NCI-H2107 (cell line): Measurements from ENCODE around the gene MAPK8IP3.

Experiments used
- DNase-seq: peaks from one replicate; lab custom pipeline; 2025; lab: John Stamatoyannopoulos, UW

MAPK8IP3 gene

DNA sequence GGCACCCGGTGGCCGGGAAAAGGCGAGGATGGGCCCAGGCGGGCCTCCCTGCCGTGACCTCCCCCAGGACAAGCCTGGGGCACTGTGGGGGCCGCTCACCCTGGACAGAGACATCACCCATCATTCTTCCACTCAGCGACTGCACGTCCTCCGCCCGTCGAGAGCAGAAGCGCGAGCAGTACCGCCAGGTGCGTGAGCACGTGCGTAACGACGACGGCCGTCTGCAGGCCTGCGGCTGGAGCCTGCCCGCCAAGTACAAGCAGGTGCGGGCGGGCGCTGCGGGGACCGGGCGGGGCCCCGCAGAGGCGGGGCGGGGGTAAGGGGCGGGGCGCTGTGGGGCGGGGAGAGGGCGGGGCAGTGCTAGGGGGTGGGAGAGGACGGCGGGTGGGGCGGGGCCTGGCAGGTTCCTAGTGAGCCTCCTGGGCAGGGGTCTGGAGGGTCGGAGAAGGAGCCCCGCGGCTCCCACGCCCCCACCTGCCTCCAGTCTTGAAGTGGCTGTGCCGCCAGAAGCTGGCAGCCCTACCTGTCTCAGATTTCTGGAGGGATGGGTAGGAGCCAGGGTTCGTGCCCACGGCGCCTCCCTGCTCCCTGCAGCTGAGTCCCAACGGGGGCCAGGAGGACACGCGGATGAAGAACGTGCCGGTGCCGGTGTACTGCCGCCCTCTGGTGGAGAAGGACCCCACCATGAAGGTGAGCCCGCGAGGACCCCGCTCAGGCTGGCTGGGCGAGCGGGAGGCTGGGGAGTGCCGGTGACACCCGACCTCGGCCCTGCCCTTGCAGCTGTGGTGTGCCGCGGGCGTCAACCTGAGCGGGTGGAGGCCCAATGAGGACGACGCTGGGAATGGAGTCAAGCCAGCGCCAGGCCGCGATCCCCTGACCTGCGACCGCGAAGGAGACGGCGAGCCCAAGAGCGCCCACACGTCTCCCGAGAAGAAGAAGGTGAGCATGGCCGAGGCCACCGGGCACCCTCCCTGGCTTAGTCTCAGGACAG is 57.8 kb downstream of the MAPK8IP3 start:
- no peak for DNase-seq

DNA sequence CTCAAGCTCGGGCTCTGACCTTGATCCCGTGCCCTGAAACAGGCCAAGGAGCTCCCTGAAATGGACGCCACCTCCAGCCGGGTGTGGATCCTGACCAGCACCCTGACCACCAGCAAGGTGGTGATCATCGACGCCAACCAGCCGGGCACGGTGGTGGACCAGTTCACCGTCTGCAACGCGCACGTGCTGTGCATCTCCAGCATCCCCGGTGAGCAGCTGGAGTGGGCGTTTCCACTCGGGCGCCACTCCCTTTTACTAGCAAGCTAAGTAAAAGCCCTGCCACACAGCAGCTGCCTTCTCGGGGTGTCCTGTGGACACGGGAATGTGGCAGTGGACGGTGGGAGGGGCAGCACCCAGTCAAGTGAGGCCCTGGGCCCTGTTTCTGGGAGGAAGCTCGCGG is 59.0 kb downstream of the MAPK8IP3 start:
- DNase-seq: no peak

DNA sequence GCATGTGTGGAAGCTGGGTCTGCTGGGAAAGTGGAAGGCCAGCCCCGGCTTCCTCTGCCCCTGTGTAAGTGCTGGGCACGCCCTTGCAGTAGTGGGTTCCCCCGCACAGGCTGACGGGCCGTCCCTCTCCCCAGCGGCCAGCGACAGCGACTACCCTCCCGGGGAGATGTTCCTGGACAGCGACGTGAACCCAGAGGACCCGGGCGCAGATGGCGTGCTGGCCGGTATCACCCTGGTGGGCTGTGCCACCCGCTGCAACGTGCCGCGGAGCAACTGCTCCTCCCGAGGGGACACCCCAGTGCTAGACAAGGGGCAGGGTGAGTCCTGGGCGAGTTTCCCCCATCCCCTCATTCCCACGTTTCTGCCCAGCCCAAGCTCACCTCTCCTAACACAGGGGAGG is 59.8 kb downstream of the MAPK8IP3 start:
- DNase-seq: no peak

DNA sequence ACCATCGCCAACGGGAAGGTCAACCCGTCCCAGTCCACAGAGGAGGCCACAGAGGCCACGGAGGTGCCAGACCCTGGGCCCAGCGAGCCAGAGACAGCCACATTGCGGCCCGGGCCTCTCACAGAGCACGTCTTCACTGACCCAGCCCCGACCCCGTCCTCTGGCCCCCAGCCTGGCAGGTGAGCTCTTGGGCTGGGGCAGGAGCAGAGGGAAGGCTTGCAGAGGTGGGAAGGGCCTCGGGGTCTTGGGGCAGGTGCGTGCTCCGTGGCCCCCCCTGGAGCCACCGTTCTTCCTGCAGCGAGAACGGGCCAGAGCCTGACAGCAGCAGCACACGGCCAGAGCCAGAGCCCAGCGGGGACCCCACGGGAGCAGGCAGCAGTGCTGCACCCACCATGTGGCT is 60.2 kb downstream of the MAPK8IP3 start:
- no peak for DNase-seq

DNA sequence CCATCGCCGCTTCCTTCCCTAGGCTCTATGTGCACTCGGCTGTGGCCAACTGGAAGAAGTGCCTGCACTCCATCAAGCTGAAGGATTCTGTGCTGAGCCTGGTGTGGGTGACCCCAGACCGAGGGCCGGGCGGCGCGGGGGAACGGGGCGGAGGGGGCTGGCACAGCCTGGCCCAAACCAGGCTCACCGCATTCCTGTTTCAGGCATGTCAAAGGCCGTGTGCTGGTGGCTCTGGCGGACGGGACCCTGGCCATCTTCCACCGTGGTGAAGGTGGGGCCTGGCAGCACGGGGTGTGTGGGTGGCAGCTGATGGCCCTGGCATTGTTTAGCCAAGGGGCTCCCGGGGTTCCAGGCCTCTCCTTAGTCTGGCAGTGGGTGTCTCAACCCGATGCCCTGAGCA is 60.7 kb downstream of the MAPK8IP3 start:
- no peak for DNase-seq

DNA sequence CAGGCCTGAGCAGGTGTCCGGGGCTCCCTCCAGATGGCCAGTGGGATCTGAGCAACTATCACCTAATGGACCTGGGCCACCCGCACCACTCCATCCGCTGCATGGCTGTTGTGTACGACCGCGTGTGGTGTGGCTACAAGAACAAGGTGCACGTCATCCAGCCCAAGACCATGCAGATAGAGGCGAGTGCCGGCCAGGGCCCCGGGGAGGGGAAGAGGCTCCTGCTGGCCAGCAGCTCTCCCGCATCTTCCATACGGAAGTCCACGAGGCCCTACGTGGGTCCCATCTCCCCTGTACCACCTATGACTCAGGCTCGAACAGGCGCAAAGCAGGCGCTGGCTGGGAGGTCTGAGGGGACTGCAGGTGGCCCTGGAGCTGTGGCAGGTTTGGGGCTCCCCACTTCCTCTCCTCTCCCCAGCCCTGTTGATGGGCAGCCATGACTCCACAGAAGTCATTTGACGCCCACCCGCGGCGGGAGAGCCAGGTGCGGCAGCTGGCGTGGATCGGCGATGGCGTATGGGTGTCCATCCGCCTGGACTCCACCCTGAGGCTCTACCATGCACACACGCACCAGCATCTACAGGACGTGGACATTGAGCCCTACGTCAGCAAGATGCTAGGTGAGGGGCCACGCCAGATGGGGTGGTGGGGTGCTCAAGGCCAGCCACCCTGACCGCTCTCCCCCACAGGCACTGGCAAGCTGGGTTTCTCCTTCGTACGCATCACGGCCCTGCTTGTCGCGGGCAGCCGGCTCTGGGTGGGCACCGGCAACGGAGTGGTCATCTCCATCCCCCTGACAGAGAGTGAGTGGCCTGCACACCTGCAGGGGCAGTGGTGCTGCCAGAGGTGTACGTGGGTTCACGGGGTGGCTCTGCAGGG is 61.4 kb downstream of the MAPK8IP3 start:
- no peak for DNase-seq

DNA sequence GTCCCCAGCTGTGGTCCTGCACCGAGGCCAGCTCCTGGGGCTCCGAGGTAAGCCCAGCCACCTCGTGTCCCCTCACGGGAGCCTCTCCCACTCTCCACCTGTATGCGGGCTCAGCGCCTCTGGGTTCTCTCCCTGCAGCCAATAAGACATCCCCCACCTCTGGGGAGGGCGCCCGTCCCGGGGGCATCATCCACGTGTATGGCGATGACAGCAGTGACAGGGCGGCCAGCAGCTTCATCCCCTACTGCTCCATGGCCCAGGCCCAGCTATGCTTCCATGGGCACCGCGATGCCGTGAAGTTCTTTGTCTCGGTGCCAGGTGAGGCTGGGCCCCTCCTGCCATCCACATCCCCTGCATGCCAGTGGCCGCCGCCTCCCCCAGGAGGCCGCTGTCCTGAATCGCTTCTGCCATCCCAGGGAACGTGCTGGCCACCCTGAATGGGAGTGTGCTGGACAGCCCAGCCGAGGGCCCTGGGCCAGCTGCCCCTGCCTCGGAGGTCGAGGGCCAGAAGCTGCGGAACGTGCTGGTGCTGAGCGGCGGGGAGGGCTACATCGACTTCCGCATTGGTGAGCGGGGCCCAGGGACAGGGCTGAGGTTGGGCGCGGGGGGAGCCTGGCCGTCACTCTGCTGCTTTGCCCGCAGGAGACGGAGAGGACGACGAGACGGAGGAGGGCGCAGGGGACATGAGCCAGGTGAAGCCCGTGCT is 62.2 kb downstream of the MAPK8IP3 start:
- no peak for DNase-seq

DNA sequence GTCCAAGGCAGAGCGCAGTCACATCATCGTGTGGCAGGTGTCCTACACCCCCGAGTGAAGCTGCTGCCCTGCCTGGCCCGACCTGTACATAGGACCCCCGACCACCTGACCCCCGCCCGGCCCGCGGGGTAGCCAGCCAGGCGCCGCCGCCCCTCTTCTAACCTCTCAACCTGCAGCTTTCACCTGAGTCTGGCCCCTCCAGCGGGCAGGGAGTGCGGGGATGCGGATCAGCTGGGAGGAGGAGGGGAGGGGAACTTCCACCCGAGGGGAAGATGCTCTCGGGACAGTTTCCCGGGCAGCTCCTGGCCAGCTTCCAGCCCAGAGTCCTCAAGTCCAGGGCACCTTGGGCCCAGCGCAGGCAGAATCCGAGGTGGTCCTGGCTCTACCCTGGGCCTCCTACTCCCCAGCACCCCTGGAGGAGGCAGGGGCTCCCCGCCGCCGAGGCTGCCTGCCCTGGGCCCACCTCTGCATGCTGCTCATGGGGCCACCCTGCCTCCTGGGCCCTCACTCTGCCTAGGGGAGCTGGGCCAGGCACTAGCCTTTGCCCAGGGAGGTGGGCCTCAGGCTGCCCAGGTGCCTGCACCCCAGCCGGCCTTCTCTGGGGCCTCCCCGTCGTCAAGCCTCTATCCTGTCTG is 62.9 kb downstream of the MAPK8IP3 start:
- no peak for DNase-seq

DNA sequence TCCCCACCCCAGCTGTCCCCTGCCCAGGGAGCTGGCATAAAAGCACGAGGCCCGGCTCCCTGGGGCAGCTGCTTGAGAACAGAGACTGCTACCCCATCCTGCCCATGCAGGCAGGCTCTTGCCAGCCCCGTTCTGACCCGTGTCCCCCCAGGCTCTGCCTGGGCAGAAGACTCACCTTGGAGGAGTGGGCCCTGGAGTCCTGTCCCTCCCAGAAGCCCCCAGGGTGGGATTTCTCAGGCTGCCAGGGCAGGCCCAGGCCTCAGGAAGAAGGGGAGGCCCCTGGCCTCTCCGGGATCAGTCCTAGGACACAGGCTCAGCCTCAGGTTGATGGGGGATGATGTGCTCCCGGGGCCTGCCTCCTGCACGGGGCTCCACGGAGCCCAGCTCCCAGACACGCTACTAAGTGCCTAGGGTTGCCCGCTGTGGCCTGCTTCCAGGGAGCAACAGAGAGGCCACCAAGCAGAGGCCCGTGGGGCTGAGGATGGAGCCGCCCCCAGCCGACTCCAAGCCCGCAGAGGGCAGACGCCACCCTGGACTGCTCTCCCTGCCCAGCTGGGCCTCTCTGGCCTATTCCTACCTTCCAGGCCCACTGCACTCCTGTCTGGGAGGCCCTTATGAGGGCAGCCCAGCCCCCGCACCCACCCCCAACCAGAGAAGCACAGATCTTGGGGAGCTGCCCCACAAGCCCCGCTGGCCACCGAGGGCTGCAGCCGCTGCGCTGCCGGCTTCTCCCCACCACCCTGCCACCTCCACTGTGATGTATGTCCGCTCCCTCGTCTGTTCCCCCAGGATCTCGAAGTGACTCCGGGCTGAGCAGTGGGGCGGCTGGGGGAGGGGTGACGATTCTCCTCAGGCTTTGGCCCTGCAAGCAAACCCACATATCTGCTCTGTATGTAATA is 63.7 kb downstream of the MAPK8IP3 start:
- DNase-seq: no peak

DNA sequence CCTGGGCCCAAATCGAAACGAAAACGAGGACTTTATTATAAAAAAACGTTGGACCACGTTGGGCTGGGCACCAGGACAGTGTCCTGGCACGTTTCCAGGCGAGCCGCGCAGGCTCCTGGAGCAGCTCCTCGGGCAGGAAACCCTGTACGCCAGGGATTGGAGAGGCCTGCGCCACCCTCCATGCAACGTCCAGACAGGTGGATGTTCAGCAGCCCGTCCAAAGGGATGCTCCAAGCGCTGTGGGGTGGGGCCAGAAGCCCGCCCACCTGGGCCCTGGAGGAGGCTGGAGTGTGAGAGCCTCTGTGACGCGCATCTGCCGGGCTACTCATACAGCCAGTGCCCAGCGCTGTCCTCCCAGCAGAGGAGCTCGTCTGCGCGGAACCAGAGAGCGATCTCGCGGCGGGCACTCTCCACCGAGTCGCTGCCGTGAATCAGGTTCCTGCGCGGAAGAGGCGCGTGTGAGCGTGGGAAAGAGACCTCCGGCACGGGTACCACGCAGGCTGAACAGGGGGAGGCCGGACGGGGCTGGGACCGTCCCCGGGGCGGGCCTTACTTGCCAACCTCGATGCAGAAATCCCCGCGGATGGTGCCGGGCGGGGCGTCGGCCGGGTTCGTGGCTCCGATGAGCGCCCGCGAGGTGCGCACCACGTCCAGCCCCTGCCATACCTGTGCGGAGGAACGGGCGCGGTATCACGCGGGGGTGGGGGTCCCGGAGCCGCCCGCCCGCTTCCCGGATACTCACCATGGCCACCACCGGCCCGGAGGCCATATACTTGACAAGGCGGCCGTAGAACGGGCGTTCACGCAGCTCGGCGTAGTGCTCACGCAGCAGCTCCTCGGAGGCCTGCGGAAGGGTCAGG is 64.6 kb downstream of the MAPK8IP3 start:
- peak; percentile 71 for DNase-seq

DNA sequence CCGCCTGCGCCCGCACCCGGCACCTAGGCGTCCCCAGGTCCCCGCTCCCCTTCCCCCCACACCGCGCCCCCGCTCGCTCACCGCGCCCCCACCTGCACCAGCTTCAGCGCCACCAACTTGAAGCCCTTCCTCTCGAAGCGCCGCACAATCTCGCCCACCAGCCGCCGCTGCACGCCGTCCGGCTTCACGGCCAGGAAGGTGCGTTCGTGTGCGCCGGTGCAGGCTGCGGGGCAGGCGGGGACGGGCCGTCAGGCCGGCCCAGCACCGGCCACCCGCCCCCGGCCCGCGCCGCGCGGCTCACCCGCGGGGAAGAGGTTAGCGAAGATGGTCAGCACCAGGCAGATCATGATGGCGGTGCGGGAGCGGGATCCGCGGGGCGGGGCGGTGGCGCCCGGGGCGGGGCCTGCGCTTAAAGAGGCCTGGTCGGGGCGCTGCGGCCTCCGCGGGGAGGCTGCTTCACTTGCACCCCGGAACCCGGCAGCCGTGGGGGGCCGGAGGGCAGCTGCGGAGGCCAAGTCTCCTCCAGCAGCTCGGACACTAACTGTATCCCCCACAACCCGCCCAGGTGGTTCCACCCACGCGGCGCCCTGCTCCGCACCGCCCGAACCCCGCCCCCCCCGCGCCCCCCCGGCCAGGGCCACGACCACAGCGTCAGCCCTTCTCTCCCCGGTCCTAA is 65.3 kb downstream of the MAPK8IP3 start, which contains the start of gene NME3:
TSS of gene NME3 (minus strand) at position 356 of the 676 bp plus-strand sequence. CDS start at position 347, 9 bp downstream.
- no peak for DNase-seq

DNA sequence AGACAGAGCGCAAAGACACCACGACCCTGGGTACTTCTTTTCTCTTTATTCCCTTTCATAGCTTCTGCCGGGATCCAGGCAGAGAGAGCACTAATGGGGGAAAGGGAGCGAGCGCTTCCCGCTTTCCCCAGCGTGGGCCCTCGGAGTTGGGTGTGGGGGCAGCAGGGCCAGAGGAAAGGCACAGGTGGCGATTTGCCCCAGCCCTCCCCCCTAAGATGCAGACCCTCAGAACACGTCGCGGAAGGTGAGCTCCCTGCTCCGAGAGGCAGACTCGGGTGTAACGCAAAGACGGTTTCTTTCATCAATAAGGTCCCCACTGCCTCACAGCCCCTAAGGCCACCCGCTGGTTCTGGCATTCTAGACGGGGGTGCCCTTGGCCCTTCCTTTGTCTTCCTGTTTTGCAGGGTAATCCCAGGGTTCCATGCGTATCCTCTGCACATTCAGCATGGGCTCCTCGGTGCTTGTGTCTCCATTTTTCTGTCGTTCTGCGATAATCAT is 65.9 kb downstream of the MAPK8IP3 start:
- DNase-seq: no peak

DNA sequence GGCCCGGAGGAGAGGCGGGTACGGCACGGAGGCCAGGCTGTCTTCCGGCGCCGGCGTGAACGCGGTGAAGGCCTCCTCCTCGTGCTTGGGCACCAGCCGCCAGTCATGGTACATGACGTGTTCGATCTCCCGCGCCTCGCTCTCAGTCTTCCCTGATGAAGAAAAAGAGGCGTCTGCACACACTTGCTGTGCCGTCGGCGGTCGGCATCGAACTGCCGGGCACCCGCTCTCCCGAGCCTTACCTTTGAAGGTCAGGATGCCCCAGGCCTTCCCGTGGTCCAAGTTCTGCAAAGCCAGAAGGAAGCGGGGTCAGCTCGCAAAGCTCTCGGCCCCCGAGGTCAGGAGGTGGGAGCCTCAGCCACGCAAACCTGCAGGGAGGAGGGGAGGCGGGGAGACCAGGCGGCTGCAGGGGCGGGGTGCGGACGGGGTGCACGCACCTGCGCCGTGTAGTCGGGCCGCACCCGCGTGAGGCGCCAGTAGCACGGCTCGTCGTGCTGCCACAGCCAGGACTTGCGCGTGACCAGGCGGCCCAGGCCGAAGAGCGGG is 66.4 kb downstream of the MAPK8IP3 start, which contains the start of gene EME2:
TSS of gene EME2 (plus strand) at position 449 of the 546 bp plus-strand sequence. CDS start 418 bp downstream, outside the sequence.
- no peak for DNase-seq

DNA sequence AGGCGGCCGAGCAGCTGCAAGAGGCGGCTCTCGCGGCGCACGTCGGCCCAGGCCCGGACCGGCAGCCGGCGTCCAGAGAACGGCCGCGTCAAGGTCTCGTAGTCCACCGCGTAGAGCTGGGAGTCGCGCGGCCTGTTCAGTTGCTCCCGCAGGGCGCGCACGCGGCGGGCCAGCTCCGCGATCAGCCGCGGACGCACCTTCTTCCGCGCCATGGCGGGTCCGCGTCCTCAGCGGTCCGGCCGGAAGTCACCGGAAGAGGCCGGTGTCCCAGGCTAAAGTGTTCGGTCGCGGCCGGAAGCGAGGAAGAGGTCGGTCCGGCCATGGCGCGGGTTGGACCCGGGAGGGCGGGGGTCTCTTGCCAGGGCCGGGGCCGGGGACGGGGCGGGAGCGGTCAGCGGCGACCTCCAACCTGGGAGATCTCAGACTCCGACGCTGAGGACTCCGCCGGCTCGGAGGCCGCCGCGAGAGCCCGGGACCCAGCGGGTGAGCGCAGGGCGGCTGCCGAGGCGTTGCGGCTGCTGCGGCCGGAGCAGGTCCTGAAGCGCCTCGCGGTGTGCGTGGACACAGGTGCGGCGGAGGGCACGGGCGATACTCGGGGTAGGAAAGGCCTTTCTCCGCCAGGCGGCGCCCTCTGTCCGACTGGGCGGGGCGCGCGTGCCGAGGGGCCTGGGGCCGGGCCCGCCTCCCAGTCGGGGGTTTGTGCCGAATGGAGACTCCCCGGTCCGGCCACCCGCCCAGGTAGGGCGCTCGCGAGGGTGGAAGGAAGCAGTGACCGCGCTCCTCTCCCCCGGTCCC is 67.1 kb downstream of the MAPK8IP3 start, which contains the start of gene MRPS34:
TSS of gene MRPS34 (minus strand) at position 227 of the 795 bp plus-strand sequence. CDS start at position 212, 15 bp downstream.
- peak; percentile 85 for DNase-seq

DNA sequence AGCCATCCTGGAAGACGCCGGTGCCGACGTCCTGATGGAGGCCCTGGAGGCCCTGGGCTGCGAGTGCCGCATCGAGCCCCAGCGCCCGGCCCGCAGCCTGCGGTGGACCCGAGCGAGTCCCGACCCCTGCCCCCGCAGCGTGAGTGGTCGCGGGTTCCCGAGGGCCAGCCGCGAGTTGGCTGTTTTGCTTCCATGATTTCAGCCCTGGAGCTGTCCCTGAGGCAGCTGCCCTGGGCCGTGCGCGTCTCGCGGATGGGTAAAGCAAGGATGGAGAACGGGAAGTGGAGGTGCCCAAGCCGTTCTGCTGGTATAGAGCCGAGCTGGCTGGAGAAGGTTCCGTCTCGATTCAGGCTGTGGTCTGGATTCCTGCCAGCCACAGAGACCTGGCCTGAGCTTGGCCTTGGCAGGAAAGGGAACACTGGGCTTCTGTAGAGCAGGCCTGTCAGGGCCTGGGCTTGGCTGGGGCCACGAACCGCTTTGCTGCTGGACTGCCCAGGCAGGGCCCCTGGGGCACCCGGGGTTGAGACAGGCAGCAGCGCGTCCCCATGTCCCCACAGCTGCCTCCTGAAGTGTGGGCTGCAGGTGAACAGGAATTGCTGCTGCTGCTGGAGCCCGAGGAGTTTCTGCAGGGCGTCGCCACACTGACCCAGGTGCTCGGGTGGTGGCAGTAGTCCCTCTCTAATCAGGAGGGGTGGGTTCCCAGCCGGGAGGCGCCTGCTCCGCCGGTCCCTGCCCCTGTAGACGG is 67.9 kb downstream of the MAPK8IP3 start:
- DNase-seq: no peak

DNA sequence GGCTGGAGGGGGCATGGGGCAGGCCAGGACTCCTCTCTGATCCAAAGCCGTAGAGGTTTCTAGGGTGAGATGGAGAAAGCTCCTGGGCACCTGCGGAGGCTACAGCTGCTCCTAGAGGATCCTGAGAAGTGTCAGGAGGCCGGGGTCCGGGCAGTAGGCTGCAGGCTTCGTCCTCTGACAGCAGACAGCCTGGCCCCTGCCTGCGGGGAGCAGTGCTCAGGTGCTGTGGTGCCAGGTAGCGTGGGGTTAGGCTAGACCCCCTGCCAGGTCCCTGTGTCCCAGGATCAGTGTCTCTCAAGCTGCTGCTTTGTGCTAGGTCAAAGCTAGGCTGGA is 68.4 kb downstream of the MAPK8IP3 start:
- no peak for DNase-seq
